Prostate gland (tissue), 2 donors: ENCODE results near the gene ITM2B.

ENCODE experiments used
- POLR2A ChIP-seq: fragments of 450-650 bp; IDR thresholded peaks from one replicate; pipeline ENCODE4 v1.6.1; 2016; ENCODE audit warnings: antibody characterized with exemption, mild to moderate bottlenecking
- TF ChIP-seq, protein P1 (sequence below), 4 experiments: fragments of 200-600 bp in 2 of 4; fragments of 450-650 bp in 2 of 4; sonication (generic) in 2 of 4; IDR thresholded peaks; 1 replicate in 3 of 4; 2 replicates in 1 of 4; pipeline ENCODE4 v1.5.1; 2016 to 2019; ENCODE audit warnings: antibody characterized with exemption in 4 of 4, mild to moderate bottlenecking in 2 of 4, moderate library complexity in 2 of 4

DNA sequence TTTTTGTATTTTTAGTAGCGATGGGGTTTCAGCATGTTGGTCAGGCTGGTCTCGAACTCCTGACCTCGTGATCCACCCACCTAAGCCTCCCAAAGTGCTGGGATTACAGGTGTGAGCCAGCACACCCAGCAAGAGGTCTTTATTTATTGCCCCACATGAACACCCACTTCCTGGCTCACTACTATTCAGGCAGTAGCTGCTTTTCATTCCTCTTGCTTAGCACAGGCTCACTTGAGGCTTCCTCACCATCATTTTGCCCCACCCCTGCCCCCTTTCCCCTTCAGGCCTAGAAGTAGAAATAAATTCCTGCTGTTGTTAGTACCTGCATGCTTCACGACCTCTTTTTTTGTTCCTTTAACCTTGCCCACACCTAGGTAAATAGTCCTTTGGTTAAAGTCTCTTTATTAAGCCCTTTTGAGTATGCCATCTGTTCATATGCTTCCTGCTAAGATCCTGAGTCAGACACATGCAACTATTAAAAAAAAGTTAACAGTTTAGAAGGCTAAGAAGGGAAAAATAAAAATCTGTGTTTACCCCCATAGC, 33.5 kb upstream of the ITM2B start:
- TF ChIP-seq, protein P1, sequence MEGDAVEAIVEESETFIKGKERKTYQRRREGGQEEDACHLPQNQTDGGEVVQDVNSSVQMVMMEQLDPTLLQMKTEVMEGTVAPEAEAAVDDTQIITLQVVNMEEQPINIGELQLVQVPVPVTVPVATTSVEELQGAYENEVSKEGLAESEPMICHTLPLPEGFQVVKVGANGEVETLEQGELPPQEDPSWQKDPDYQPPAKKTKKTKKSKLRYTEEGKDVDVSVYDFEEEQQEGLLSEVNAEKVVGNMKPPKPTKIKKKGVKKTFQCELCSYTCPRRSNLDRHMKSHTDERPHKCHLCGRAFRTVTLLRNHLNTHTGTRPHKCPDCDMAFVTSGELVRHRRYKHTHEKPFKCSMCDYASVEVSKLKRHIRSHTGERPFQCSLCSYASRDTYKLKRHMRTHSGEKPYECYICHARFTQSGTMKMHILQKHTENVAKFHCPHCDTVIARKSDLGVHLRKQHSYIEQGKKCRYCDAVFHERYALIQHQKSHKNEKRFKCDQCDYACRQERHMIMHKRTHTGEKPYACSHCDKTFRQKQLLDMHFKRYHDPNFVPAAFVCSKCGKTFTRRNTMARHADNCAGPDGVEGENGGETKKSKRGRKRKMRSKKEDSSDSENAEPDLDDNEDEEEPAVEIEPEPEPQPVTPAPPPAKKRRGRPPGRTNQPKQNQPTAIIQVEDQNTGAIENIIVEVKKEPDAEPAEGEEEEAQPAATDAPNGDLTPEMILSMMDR (IDR thresholded peaks at IDR 0.05), result no peak
- no peak for TF ChIP-seq POLR2A
